WTC11 (cell line): ENCODE data around the gene CCNH.

Experiments
- ATF2 ChIP-seq: sonication (generic); formaldehyde crosslinking; IDR thresholded peaks from 2 replicates; pipeline ENCODE4 v1.8.1; 2022; ENCODE audit warnings: low read depth, missing genetic modification reagents, borderline replicate concordance
- ATF3 ChIP-seq: sonication (generic); formaldehyde crosslinking; conservative IDR thresholded peaks from 2 replicates; pipeline ENCODE4 v1.8.1; 2022; ENCODE audit warnings: mild to moderate bottlenecking, missing genetic modification reagents
- CTCF ChIP-seq: fragments of 200-600 bp; IDR thresholded peaks from 2 replicates; pipeline ENCODE4 v1.8.0; 2022; ENCODE audit warnings: antibody characterized with exemption
- FOXJ3 ChIP-seq: sonication (generic); formaldehyde crosslinking; IDR thresholded peaks from 2 replicates; pipeline ENCODE4 v1.9.0; 2021; ENCODE audit warnings: missing genetic modification reagents, mild to moderate bottlenecking, borderline replicate concordance
- GABPB1 ChIP-seq: sonication (generic); formaldehyde crosslinking; IDR thresholded peaks from 2 replicates; pipeline ENCODE4 v1.8.1; 2023; ENCODE audit warnings: mild to moderate bottlenecking, missing genetic modification reagents
- HMGXB4 ChIP-seq: sonication (generic); formaldehyde crosslinking; IDR thresholded peaks from 2 replicates; pipeline ENCODE4 v1.8.1; 2023; ENCODE audit warnings: mild to moderate bottlenecking, moderate library complexity, missing genetic modification reagents
- JUN ChIP-seq: sonication (generic); formaldehyde crosslinking; IDR thresholded peaks from 2 replicates; pipeline ENCODE4 v1.8.0; 2023; ENCODE audit warnings: mild to moderate bottlenecking, missing genetic modification reagents
- KAT7 ChIP-seq: sonication (generic); formaldehyde crosslinking; IDR thresholded peaks from 2 replicates; pipeline ENCODE4 v1.8.1; 2023; ENCODE audit warnings: missing genetic modification reagents, mild to moderate bottlenecking, borderline replicate concordance
- MAX ChIP-seq: sonication (generic); formaldehyde crosslinking; IDR thresholded peaks from 2 replicates; pipeline ENCODE4 v1.8.0; 2022; ENCODE audit warnings: mild to moderate bottlenecking, missing genetic modification reagents
- NFE2L1 ChIP-seq: sonication (generic); formaldehyde crosslinking; IDR thresholded peaks from 2 replicates; pipeline ENCODE4 v1.8.1; 2023; ENCODE audit warnings: missing genetic modification reagents
- NFYB ChIP-seq: sonication (generic); formaldehyde crosslinking; conservative IDR thresholded peaks from 2 replicates; pipeline ENCODE4 v1.8.0; 2022; ENCODE audit warnings: low read depth, missing genetic modification reagents
- RELA ChIP-seq: sonication (generic); formaldehyde crosslinking; IDR thresholded peaks from 2 replicates; pipeline ENCODE4 v1.8.1; 2022; ENCODE audit warnings: missing genetic modification reagents, mild to moderate bottlenecking, borderline replicate concordance
- TCF7 ChIP-seq: sonication (generic); formaldehyde crosslinking; IDR thresholded peaks from 2 replicates; pipeline ENCODE4 v1.8.0; 2022; ENCODE audit warnings: mild to moderate bottlenecking, low read depth, missing genetic modification reagents, moderate library complexity
- ZNF219 ChIP-seq: sonication (generic); formaldehyde crosslinking; IDR thresholded peaks from 2 replicates; pipeline ENCODE4 v1.8.0; 2023; ENCODE audit warnings: missing genetic modification reagents, mild to moderate bottlenecking, borderline replicate concordance

- TF ChIP-seq RELA (CRISPR knock-in tag) (no peak), MAX (no peak), CTCF (no peak), FOXJ3 (no peak), ATF2 (CRISPR knock-in tag) (no peak), NFYB (CRISPR knock-in tag) (no peak), KAT7 (CRISPR knock-in tag) (no peak), NFE2L1 (CRISPR knock-in tag) (no peak), ATF3 (no peak), GABPB1 (CRISPR knock-in tag) (no peak), ZNF219 (CRISPR knock-in tag) (no peak), HMGXB4 (CRISPR knock-in tag) (no peak), JUN (no peak), TCF7 (CRISPR knock-in tag) (no peak)
These were observed 53.6 kb downstream of the CCNH start for GRCh38 chr5:87359106-87359505.
